Hair follicular keratinocyte (primary cell): ENCODE measurements around the gene GPSM1. TPM values are rescaled to one million over a fixed set of nuclear protein-coding genes. Genes with fewer than 3 reads are reported as not detected.

Experiments
- total RNA-seq: library from RNA; depleted of rRNA; stranded (reverse); fragments of >200 nt; gene quantifications from 2 replicates; pipeline ENCODE4 v1.2.3, GENCODE V29; 2015

GPSM1 gene, protein sequence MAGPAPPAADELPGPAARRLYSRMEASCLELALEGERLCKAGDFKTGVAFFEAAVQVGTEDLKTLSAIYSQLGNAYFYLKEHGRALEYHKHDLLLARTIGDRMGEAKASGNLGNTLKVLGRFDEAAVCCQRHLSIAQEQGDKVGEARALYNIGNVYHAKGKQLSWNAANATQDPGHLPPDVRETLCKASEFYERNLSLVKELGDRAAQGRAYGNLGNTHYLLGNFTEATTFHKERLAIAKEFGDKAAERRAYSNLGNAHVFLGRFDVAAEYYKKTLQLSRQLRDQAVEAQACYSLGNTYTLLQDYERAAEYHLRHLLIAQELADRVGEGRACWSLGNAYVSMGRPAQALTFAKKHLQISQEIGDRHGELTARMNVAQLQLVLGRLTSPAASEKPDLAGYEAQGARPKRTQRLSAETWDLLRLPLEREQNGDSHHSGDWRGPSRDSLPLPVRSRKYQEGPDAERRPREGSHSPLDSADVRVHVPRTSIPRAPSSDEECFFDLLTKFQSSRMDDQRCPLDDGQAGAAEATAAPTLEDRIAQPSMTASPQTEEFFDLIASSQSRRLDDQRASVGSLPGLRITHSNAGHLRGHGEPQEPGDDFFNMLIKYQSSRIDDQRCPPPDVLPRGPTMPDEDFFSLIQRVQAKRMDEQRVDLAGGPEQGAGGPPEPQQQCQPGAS
- total RNA-seq, result 6.9 and 18.3 TPM in 2 replicates

DNA sequence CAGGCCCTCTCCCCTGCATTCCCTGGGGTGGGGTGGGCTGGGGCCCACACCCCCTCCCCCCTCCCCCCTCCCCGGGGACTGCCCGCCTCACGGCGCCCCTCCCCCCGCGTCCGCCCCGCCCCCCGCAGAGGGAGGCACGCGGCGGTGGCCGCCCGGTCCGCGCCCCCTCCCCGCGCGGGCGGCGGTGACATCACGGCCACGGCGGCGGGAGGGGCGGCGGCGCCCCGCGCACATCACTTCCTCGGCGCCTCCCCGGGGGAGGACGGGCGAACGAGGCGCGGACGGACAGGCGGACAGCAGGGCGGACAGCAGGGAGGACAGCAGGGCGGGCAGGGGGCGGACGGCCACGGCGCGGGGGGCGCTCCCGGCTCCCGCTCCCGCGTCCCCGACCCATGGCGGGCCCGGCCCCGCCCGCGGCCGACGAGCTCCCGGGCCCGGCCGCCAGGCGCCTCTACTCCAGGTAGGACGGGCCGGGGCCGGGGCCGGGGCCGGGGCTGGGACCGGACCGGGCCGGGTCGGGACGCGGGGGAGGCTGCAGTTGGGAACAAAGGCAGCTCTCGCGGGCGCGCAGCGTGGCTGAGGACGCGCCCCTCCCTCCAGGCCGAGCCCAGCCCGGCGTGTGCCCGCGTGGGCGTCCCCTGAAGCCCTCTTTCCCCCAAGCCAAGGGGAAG, at the start of gene GPSM1:
GPSM1 (plus strand) TSS at position 236 of the 671 bp plus-strand sequence; CDS start at position 393, 157 bp downstream.

DNA sequence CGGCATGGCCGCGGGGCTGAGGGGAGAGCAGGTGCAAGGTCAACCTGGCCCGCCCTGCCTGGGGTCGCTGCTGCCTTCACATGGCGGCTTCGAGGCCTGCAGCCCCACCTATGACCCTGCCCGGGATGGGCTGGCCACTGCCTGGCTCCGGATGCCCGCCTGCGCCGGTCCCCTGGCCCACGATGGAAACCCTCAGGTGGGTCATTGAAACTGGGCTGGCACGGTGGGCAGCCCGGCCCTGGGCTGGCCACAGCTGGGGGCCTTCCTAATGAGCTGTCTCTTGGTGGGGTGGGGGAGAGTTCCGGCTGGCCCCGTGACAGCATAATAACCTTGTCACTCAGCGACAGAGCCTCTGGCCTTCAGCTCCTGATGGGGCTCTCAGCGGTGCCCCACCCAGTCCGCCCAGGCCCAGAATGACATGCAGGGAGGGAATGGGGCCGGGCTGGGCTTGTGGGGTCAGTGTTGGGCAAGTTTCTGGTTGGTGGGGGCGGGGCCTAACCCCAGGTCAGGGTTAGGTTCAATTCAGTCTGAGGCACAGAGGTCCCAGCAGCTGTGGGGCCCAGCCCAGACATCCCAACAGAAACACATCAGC, 23.4 kb upstream of the GPSM1 start, which contains the start of gene CCDC187:
CCDC187 (minus strand) TSS at position 270 of the 592 bp plus-strand sequence; CDS start at position 6, 264 bp downstream.

DNA sequence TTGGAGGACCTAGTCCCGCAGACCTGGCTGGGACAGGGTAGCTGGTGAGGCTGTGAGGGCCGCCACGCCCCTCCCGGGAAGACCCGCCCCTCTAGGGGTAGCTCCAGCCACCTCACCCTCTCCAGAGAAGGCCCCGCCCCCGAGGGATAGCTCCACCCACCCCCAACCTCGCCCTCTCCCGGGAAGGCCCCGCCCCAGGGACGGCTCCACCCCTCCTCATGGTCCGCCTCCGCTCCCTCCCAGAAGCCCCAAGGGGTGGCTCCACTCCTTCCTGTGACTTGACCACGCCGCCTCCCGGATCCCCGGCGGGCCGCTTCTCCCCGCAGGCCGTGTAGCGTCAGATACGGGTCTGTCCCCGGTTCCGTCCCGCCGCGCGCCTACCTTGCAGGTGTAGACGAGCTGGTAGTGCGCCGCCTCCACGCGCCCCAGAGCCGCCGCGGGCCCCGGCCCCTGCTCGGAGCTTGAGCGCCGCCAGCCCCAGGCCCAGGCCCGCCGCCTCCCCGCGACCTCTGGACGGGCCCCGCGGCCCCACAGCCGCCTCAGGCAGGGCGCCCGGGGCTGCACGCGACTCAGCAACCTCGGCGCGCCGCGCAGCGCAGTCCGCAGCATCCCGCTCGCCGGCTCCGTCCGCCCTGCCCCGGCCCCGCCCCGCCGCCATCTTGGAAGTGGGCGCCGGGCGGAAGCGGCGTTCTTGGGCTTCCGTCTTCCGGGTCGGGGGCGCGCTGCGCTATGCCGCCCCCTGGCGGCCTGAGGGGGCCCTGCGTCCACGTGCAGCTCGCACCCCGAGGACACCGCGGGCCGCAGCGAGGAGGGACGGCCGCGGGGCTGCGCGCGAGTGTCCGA, 36.0 kb downstream of the GPSM1 start, which contains the start of gene DNLZ:
DNLZ (minus strand) TSS at position 639 of the 843 bp plus-strand sequence; CDS start at position 609, 30 bp downstream.

DNA sequence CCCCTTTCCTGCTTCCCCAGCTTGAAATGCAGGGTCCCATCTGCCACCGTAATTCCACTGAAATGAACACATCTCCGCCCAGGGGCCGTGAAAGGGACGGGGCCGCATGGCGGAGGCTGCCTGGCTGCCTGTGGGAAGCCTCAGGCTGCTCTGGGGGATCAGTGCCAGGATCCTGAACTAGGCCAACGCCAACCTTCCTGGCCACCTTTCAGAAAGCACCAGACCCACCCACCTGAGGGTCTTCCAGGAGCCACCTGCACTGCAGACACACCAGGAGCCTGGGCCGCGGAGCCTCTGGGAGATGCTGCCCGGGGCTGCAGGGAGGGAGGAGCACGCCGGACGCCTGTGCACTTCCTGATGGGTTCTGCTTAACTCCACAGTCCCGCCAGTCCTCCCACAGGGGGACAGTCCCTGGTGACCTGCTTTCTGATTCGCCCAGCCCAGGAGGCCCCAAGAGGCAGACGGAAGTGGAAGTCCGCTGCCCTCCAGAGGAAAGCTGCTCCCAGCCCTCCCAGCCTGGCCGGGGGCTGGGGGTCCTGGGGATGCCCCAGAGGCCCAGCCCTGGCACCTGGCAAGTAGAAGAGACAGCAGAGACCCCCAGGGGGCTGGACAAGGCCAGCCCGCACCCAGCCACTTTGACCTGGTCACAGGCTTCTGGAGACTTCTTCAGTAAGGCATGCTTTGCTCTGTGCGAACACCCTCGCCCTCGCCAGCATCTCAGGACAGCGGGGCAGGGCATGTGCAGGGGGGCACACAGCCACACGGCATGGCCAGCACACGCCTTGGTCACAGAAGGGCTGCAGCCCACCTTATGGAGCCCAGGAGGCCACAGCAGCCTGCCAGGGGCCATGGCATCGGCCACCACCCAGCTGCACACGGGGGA, 46.2 kb downstream of the GPSM1 start, which contains the start of gene CARD9:
CARD9 (minus strand) TSS at position 370 of the 883 bp plus-strand sequence. CDS start 1,591 bp downstream, outside the sequence.

DNA sequence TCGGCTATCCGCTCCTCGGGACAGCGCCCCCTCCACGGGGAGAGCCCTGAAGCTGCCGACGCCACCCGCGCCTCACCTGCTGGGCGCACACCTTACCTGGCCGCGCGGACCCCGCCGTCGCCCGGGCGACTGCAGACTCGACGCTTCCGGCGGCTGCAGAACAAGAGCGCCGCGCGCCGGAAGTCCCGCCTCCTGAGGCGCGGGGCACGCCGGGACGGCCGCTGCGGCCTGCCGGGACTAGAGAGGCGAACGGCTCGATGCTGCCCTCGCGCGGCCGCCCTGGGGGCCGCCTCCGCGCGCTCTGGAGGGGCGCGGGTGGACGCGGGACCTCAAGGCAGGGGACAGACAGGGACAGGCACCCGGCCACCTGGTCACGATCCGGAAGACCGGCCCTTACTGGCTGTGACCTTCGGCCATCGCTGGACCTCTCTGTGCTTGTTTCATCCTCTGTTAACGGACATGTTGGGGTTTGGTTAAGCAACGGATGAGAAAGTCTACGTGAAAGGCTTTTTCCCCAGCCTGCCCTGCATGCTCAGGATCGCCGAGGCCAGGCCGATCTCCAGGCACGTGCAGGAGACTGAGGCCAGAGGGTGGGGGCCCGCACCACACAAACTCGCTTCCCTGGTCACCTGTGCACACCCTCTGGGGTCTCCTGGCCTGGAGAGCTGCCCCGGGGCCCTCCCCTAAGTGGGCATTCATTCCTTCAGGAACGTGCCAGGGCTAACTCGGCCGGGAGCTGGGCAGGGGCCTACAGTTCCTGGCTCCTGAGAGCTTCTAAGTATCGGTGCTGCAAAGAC, 72.9 kb downstream of the GPSM1 start, which contains the start of gene SNAPC4:
SNAPC4 (minus strand) TSS at position 133 of the 797 bp plus-strand sequence. CDS start 1,742 bp downstream, outside the sequence.

Other genes with a start within 250 kb of the GPSM1 start
- gene NACC2, start 232.2 kb upstream of the GPSM1 start, total RNA-seq, result 9.7 and 11.5 TPM in 2 replicates
- 51.4 and 53.0 TPM in 2 replicates for gene TMEM250, start 208.7 kb upstream of the GPSM1 start, total RNA-seq
- not detected in 2 replicates for gene LHX3, start 122.4 kb upstream of the GPSM1 start, total RNA-seq
- 12.3 and 15.1 TPM in 2 replicates for gene QSOX2, start 81.7 kb upstream of the GPSM1 start, total RNA-seq
- gene CCDC187, start 23.4 kb upstream of the GPSM1 start, total RNA-seq, result not detected in 2 replicates
- gene DNLZ, start 36.2 kb downstream of the GPSM1 start, total RNA-seq, result 25.3 and 30.5 TPM in 2 replicates
- gene CARD9, start 46.1 kb downstream of the GPSM1 start, total RNA-seq, result 0.08 and 0.19 TPM in 2 replicates
- gene SNAPC4, start 72.6 kb downstream of the GPSM1 start, total RNA-seq, result 7.6 and 10.5 TPM in 2 replicates
- 48.7 and 61.1 TPM in 2 replicates for gene ENTR1, start 83.1 kb downstream of the GPSM1 start, total RNA-seq
- gene PMPCA, start 83.1 kb downstream of the GPSM1 start, total RNA-seq, result 45.6 and 64.0 TPM in 2 replicates
- 8.8 and 10.5 TPM in 2 replicates for gene INPP5E, start 112.3 kb downstream of the GPSM1 start, total RNA-seq
- 45.4 and 52.5 TPM in 2 replicates for gene SEC16A, start 155.5 kb downstream of the GPSM1 start, total RNA-seq
- gene NOTCH1, start 218.5 kb downstream of the GPSM1 start, total RNA-seq, result 62.9 and 93.1 TPM in 2 replicates